ENCODE data around the gene SYNE1. TPM values are rescaled to one million over a fixed set of nuclear protein-coding genes. Genes with fewer than 3 reads are reported as not detected.
A peak's percentile ranks its signal among the peaks of the same experiment; 100 is the strongest.

The SYNE1 gene
- total RNA-seq, 2 experiments from 2014 or later = 74.6 to 140 TPM

DNA sequence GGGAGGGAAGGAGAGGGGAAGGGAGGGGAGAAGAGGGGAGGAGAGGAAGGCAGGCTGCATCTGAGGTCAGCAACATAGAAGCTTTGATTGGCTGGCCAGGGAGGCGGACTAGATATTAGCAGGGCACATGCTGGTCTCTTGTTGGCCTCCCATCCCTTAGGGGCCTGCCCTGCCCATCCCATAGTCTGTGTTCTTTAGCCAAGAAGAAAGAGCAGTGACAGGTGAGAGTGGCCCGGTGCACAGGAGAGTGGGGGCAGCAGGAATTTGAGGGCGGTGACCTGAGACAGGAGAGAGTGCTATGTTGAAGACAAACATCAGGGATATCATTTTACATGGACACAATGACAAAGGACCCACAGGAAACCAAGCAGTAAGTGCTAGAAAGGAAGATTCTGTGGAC is 413.5 kb downstream of the SYNE1 start:
- DNase-seq (ENCODE audit: low spot score) = no peak
- H4K20me1 ChIP-seq (ENCODE audit: insufficient read depth, low read length) = no peaks in the 10 kb centered on the region
- TF ChIP-seq, protein P1, sequence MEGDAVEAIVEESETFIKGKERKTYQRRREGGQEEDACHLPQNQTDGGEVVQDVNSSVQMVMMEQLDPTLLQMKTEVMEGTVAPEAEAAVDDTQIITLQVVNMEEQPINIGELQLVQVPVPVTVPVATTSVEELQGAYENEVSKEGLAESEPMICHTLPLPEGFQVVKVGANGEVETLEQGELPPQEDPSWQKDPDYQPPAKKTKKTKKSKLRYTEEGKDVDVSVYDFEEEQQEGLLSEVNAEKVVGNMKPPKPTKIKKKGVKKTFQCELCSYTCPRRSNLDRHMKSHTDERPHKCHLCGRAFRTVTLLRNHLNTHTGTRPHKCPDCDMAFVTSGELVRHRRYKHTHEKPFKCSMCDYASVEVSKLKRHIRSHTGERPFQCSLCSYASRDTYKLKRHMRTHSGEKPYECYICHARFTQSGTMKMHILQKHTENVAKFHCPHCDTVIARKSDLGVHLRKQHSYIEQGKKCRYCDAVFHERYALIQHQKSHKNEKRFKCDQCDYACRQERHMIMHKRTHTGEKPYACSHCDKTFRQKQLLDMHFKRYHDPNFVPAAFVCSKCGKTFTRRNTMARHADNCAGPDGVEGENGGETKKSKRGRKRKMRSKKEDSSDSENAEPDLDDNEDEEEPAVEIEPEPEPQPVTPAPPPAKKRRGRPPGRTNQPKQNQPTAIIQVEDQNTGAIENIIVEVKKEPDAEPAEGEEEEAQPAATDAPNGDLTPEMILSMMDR (conservative IDR thresholded peaks at IDR 0.05; ENCODE audit: low read length) = no peak
- TF ChIP-seq EZH2phosphoT487 (IDR thresholded peaks at IDR 0.05; ENCODE audit: borderline replicate concordance, low read depth, low read length) = no peak
- H3K4me1 ChIP-seq (ENCODE audit: insufficient read depth, low read length, poor library complexity, severe bottlenecking) = no peaks in the 10 kb centered on the region
- intact Hi-C loops (cut with micrococcal nuclease; ENCODE audit: unreplicated experiment) = no loop called here
- no peak overlapping the region for H3K4me3 ChIP-seq (ENCODE audit: low read depth, low read length, poor library complexity, severe bottlenecking)
- H3K36me3 ChIP-seq (ENCODE audit: insufficient read depth, low read length) = peaks cover 81% of the 10 kb centered on the region
- no peak overlapping the region for H3K27ac ChIP-seq (ENCODE audit: low read depth, low read length, poor library complexity, severe bottlenecking)
- BruUV-seq (replicated peaks) = no TSS peak
- no peak overlapping the region for H2AFZ ChIP-seq (ENCODE audit: low read length)
- H3K79me2 ChIP-seq (ENCODE audit: insufficient read depth, low read depth, low read length) = no peaks in the 10 kb centered on the region
- CTCF ChIA-PET (ENCODE audit: unreplicated experiment) = no interaction called here
- H3K4me2 ChIP-seq (ENCODE audit: low read length) = no peak overlapping the region
- POLR2A ChIA-PET = no interaction called here
- H3K9me2 ChIP-seq (ENCODE audit: insufficient read depth, low read length) = no peaks in the 10 kb centered on the region
- H3K9me3 ChIP-seq (ENCODE audit: low read length) = peaks cover 13% of the 10 kb centered on the region; the same call in 1 of the 2 replicates

DNA sequence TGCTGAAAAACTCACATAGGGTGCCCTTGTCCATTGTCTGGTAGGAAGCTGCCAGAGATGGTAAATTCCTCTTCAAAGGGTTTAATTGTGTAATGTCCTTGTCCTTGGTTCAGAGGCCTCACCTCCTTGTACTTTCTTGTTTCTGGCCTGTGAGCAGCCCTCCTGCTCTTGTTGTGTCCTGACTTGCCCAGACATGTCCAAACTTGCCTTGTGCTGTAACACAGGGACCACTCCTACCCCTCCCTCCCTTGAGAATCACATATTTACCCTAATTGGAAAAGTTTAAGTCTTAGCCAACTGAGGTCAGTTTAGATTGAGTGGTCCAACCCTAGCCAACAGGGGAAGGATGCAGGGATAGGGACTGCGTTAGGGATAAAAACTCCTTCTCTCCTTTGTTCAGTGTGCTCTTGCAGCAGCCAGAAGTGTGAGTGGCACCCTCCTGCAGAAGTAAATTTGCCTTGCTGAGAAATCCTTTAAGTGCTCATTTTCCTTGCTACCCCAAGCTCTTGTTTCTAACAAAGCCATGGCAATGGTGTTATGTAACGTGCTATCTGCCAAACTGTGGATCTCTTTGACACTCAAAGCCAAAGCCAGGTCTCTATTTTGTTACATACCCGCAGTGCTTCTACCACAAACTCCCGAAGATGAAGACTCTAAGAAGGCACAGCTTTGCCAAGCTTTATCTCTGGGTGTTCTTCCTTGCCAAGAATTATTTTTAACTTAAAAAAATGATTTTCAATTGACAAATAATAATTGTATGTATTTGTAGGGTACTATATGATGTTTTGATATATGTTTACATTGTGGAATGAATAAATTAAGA is 415.1 kb downstream of the SYNE1 start:
- no peaks in the 10 kb centered on the region for H4K20me1 ChIP-seq (ENCODE audit: insufficient read depth, low read length)
- H3K9me2 ChIP-seq (ENCODE audit: insufficient read depth, low read length) = no peaks in the 10 kb centered on the region
- ChIA-PET CTCF (ENCODE audit: unreplicated experiment) (no interaction called here), POLR2A (no interaction called here)
- no peak overlapping the region for H3K4me2 ChIP-seq (ENCODE audit: low read length)
- H3K4me3 ChIP-seq (ENCODE audit: low read depth, low read length, poor library complexity, severe bottlenecking) = no peak overlapping the region
- TF ChIP-seq, protein P1 (conservative IDR thresholded peaks at IDR 0.05; ENCODE audit: low read length) = no peak
- TF ChIP-seq EZH2phosphoT487 (IDR thresholded peaks at IDR 0.05; ENCODE audit: borderline replicate concordance, low read depth, low read length) = no peak
- H3K9me3 ChIP-seq (ENCODE audit: low read length) = peaks cover 13% of the 10 kb centered on the region; the same call in 1 of the 2 replicates
- DNase-seq (ENCODE audit: low spot score) = peak; percentile 6
- no TSS peak for BruUV-seq (replicated peaks)
- no peak overlapping the region for H3K27ac ChIP-seq (ENCODE audit: low read depth, low read length, poor library complexity, severe bottlenecking)
- intact Hi-C loops (cut with micrococcal nuclease; ENCODE audit: unreplicated experiment) = no loop called here
- no peaks in the 10 kb centered on the region for H3K4me1 ChIP-seq (ENCODE audit: insufficient read depth, low read length, poor library complexity, severe bottlenecking)
- H2AFZ ChIP-seq (ENCODE audit: low read length) = no peak overlapping the region
- H3K36me3 ChIP-seq (ENCODE audit: insufficient read depth, low read length) = peaks cover 85% of the 10 kb centered on the region
- H3K79me2 ChIP-seq (ENCODE audit: insufficient read depth, low read depth, low read length) = no peaks in the 10 kb centered on the region

DNA sequence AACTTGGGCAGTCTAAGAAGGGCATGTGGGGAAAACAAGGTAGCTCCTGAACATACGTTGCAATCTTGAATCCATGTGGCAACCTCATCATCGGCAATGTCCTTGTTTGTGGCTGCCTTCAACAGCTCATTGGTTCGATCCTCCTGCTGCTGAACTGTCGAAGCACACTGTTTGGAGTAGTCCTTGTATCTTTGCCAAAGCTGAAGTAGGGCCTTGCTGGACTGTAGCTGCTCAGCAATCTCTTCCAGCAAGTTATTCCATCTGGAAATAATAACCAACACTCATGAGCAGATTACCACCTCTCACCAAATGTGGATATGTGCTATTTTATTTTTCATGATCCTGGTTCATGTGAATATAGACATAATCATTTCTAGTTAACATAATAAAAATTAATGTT is 416.4 kb downstream of the SYNE1 start:
- intact Hi-C loops (cut with micrococcal nuclease; ENCODE audit: unreplicated experiment) = no loop called here
- ChIA-PET POLR2A (interaction anchor here (0.5 kb wide), 1 partner anchor 341 kb away, joined by 3 read pairs; no protein-coding TSS in a partner anchor), CTCF (ENCODE audit: unreplicated experiment) (interaction anchor here (0.6 kb wide), 1 partner anchor 550 kb away, joined by 4 read pairs; no protein-coding TSS in a partner anchor)
- DNase-seq (ENCODE audit: low spot score) = no peak
- H2AFZ ChIP-seq (ENCODE audit: low read length) = no peak overlapping the region
- no peaks in the 10 kb centered on the region for H3K79me2 ChIP-seq (ENCODE audit: insufficient read depth, low read depth, low read length)
- no peak overlapping the region for H3K4me2 ChIP-seq (ENCODE audit: low read length)
- H3K9me3 ChIP-seq (ENCODE audit: low read length) = peaks cover 13% of the 10 kb centered on the region; the same call in 1 of the 2 replicates
- no TSS peak for BruUV-seq (replicated peaks)
- no peaks in the 10 kb centered on the region for H4K20me1 ChIP-seq (ENCODE audit: insufficient read depth, low read length)
- peaks cover 90% of the 10 kb centered on the region for H3K36me3 ChIP-seq (ENCODE audit: insufficient read depth, low read length)
- no peaks in the 10 kb centered on the region for H3K9me2 ChIP-seq (ENCODE audit: insufficient read depth, low read length)
- no peak overlapping the region for H3K4me3 ChIP-seq (ENCODE audit: low read depth, low read length, poor library complexity, severe bottlenecking)
- TF ChIP-seq, protein P1 (conservative IDR thresholded peaks at IDR 0.05; ENCODE audit: low read length) = no peak
- TF ChIP-seq EZH2phosphoT487 (IDR thresholded peaks at IDR 0.05; ENCODE audit: borderline replicate concordance, low read depth, low read length) = no peak
- H3K4me1 ChIP-seq (ENCODE audit: insufficient read depth, low read length, poor library complexity, severe bottlenecking) = no peaks in the 10 kb centered on the region
- no peak overlapping the region for H3K27ac ChIP-seq (ENCODE audit: low read depth, low read length, poor library complexity, severe bottlenecking)

All from OCI-LY7 (cell line).